ENCODE measurements around the gene VAT1L.

Gene VAT1L

DNA sequence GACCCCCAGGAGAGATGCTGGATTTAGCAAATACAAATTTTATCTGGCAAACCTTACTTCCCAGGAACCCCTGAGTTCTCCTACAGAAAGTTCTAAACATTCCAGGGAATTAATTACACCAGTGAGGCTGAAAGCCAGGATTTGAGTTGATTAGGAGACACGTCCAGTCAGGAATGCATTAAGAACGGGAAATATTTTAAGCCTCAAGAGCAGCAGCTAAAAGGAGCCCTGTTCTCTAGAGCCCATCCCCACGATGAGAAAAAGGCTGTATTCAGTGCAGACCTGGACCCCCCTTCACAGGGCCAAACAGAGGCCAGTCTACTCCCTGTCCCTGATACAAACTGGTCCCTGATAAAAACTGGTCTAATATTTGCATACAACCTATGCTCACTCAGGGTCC is 55.0 kb downstream of the VAT1L start:
- H3K36me3 Mint-ChIP-seq (ENCODE audit: insufficient read depth): no peaks in the 10 kb centered on the region
- peaks cover 56% of the 10 kb centered on the region for H3K27me3 Mint-ChIP-seq
- no peak for ATAC-seq (replicated peaks; ENCODE audit: extremely low read depth, poor library complexity, severe bottlenecking)
- no peaks in the 10 kb centered on the region for H3K4me1 Mint-ChIP-seq
- H3K9me3 Mint-ChIP-seq: no peaks in the 10 kb centered on the region
- no peak for DNase-seq (ENCODE audit: low spot score in 2 of 2)
- H3K4me3 Mint-ChIP-seq: no peak overlapping the region
- H3K27ac Mint-ChIP-seq (ENCODE audit: low read depth): no peak overlapping the region

DNA sequence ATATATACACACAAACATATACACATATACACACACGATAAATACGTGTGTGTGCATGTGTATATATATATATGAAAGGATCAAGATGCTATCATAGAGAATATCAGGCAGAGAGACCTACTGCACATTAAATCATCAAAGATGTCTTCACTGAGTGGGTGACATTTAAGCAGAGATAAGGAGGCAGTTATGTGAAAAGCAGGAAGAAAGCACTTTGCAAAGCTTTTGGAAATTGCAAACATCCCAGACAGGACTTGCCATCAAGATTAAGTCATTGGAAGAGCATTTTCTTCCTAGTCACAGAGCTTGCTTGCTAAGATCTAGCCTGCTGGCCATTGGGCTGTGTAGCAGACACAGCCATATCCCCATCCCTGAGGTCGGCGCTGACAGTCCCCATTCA is 56.4 kb downstream of the VAT1L start:
- no peak overlapping the region for H3K27ac Mint-ChIP-seq (ENCODE audit: low read depth)
- ATAC-seq (replicated peaks; ENCODE audit: extremely low read depth, poor library complexity, severe bottlenecking): no peak
- no peak overlapping the region for H3K4me3 Mint-ChIP-seq
- no peak for DNase-seq (ENCODE audit: low spot score in 2 of 2)
- no peaks in the 10 kb centered on the region for H3K4me1 Mint-ChIP-seq
- no peaks in the 10 kb centered on the region for H3K9me3 Mint-ChIP-seq
- peaks cover 59% of the 10 kb centered on the region for H3K27me3 Mint-ChIP-seq
- H3K36me3 Mint-ChIP-seq (ENCODE audit: insufficient read depth): no peaks in the 10 kb centered on the region

DNA sequence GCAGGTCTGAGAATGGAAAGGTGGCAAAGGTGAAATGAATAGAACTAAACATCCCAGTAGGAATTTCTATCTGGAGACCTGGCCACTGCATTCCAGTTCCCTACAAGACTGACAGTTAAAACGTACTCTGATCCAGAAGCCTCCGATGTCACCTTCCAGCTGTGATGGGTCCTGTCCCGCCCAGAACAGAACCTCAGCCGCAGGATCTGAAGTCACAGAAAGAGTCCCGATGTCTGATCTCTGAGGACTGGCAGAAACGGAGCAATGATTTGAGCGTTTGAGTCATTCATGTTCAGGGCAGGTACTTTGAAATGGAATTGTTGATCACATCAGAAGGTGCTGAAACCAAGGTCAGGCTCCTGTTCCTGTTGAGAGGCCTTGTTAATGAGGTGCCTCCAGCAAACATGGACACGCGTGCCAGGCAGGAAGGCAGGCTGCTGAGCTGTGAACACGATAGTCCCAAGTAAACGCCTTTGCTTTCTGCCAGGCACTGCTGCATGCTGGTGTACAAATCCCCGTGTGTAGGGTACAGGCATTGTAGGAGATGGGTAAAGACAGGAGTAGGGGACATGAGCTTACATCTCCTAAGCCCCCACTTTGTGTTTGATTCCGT is 61.4 kb downstream of the VAT1L start:
- Mint-ChIP-seq H3K36me3 (ENCODE audit: insufficient read depth) (no peaks in the 10 kb centered on the region), H3K27me3 (peaks cover 49% of the 10 kb centered on the region), H3K4me1 (no peaks in the 10 kb centered on the region), H3K27ac (ENCODE audit: low read depth) (no peak overlapping the region), H3K9me3 (no peaks in the 10 kb centered on the region), H3K4me3 (no peak overlapping the region)
- ATAC-seq (replicated peaks; ENCODE audit: extremely low read depth, poor library complexity, severe bottlenecking) (no peak), DNase-seq (ENCODE audit: low spot score in 2 of 2) (no peak)

DNA sequence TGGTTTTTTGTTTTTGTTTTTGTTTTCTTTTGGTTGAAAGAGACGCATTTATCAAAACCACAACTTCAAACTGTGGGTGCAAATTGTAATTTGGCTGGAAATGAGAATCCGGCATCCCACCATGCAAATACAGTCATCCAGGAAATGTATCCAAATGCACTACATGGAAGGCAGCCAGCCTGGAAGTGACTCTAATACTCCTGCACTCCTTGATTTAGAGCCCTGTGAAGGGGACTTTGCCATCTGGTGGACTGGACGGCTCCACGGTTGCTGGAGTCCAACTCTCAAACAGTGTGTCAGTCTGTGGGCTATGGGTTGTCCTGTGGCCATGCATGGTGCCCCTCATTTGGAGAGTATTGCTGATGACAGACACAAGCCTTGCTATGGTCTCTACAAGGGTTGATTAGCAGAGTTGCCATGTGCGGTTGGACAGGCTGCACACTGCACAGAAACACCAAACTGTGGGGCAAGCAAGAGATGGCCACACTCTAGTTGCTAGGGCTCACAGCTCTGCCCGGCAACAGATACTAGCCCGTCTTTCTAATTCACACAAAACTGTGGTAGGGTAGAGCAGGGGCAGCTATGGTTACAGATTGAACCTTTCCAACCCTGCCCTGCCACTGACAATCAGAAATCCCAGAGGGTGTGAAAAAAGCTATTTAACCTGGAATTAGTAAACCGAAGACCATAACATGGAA is 62.4 kb downstream of the VAT1L start:
- ATAC-seq (replicated peaks; ENCODE audit: extremely low read depth, poor library complexity, severe bottlenecking) (no peak), DNase-seq (ENCODE audit: low spot score in 2 of 2) (no peak)
- H3K27me3 Mint-ChIP-seq: peaks cover 41% of the 10 kb centered on the region
- H3K27ac Mint-ChIP-seq (ENCODE audit: low read depth): no peak overlapping the region
- no peak overlapping the region for H3K4me3 Mint-ChIP-seq
- H3K9me3 Mint-ChIP-seq: no peaks in the 10 kb centered on the region
- H3K4me1 Mint-ChIP-seq: no peaks in the 10 kb centered on the region
- no peaks in the 10 kb centered on the region for H3K36me3 Mint-ChIP-seq (ENCODE audit: insufficient read depth)

DNA sequence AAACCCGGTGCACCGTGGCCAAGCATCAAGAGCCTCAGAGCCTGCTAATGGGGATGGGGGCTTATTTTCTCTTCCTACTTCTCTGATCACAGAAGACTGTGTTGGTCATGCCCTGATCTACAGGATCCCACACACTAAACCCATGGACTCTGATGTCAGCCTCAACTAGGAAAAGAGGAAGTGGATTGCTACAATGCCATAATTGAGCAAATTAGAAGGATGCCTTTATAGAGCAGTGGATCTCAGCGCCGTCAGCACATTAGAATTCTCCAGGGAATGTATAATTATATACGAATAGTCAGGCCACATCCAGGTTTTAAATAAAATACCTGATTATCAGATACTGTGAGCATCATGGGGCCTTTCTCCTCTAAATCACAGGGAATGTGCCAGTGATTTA is 64.8 kb downstream of the VAT1L start:
- DNase-seq (ENCODE audit: low spot score in 2 of 2): no peak
- Mint-ChIP-seq H3K4me1 (no peaks in the 10 kb centered on the region), H3K27me3 (peaks cover 26% of the 10 kb centered on the region), H3K27ac (ENCODE audit: low read depth) (no peak overlapping the region), H3K9me3 (no peaks in the 10 kb centered on the region), H3K4me3 (no peak overlapping the region), H3K36me3 (ENCODE audit: insufficient read depth) (no peaks in the 10 kb centered on the region)
- no peak for ATAC-seq (replicated peaks; ENCODE audit: extremely low read depth, poor library complexity, severe bottlenecking)

DNA sequence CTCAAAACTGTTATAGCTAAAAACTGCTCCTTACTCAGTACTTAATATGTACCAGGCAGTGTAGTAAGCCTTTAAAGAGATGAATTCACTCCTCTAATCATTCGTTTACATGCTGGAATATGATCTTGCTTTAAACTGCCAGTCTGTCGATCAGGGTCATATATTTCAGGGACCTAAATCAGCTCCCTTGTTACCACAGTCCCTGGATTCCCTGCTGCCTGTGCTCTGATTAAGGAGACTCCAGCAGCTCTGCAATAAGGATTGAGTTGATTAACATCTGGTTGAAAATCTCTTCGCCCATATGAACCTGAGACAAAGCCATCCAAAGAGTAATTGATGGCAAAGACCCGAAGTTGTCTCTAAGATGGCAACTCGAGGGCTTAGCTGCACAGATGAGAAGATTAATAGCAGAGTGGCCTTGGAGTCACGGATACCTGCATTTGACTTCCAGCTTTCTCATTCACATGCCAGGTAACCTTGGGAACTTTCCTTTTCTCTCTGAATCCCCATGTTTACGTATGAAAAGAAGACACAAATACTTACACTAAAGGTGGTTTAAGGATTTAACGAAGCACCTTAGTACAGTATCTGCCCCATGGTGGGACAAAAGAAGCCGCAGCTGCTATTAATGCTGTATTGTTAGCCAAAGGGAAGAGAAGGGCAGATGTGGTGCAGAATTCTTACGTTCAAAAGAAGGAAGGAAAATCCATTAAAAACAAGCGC is 68.2 kb downstream of the VAT1L start:
- ATAC-seq (replicated peaks; ENCODE audit: extremely low read depth, poor library complexity, severe bottlenecking) (no peak), DNase-seq (ENCODE audit: low spot score in 2 of 2) (no peak)
- H3K4me3 Mint-ChIP-seq: no peak overlapping the region
- no peaks in the 10 kb centered on the region for H3K9me3 Mint-ChIP-seq
- no peak overlapping the region for H3K27ac Mint-ChIP-seq (ENCODE audit: low read depth)
- H3K27me3 Mint-ChIP-seq: peaks cover 24% of the 10 kb centered on the region
- no peaks in the 10 kb centered on the region for H3K4me1 Mint-ChIP-seq
- no peaks in the 10 kb centered on the region for H3K36me3 Mint-ChIP-seq (ENCODE audit: insufficient read depth)

DNA sequence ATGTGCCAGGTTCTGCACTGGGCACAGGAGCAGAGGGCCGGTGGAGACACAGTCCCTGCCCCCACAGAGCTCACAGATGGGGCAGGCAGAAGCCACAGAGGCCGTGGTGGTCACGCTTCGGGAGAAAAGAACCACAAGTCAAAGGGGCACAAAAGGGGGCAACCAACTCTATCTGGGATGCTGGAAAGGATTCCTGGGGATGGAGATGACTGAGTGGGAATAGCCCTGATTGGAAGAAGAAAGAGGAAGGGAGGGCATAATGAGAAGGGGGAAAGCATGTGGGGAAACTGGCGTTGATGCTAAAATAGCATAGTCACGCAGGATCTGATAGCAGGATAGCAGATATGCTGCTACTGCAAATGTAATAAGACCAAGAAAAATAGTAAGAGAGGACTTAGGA is 69.7 kb downstream of the VAT1L start:
- peaks cover 24% of the 10 kb centered on the region for H3K27me3 Mint-ChIP-seq
- DNase-seq (ENCODE audit: low spot score in 2 of 2) (no peak), ATAC-seq (replicated peaks; ENCODE audit: extremely low read depth, poor library complexity, severe bottlenecking) (no peak)
- no peak overlapping the region for H3K27ac Mint-ChIP-seq (ENCODE audit: low read depth)
- no peaks in the 10 kb centered on the region for H3K4me1 Mint-ChIP-seq
- H3K4me3 Mint-ChIP-seq: no peak overlapping the region
- H3K36me3 Mint-ChIP-seq (ENCODE audit: insufficient read depth): no peaks in the 10 kb centered on the region
- H3K9me3 Mint-ChIP-seq: no peaks in the 10 kb centered on the region

DNA sequence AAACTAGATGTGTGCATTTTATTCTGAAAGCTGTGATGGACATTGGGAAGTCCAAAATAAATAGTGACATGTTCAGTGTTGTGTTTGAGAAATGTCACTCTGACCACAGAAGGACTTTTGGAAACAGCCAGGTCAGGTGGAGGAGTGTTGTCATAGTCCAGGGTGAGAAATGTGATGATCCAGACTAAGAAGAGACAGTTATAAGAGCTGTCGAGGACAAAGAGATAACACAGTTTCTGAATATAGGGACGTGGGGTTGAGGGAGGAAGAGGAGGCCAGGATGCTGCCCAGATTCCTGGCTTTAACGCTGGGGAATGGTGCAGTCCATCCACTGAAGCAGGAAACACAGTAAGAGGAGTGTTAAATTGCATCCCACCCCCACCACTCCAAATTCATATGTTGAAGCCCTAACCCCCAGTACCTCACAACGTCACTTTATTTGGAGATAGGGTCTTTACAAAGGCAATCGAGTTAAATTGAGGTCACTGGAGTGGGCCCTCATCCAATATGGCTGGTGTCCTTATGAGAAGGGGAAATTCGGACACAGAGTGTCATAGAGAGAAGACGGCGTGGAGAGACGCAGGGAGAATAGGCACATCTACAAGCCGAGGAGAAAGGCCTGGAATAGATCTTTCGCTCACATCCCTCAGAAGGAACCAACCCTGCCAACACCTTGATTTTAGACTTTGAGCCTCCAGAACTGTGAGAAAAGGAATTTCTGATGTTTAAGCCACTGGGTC is 71.3 kb downstream of the VAT1L start:
- no peaks in the 10 kb centered on the region for H3K4me1 Mint-ChIP-seq
- peaks cover 34% of the 10 kb centered on the region for H3K27me3 Mint-ChIP-seq
- ATAC-seq (replicated peaks; ENCODE audit: extremely low read depth, poor library complexity, severe bottlenecking) (no peak), DNase-seq (ENCODE audit: low spot score in 2 of 2) (no peak)
- no peaks in the 10 kb centered on the region for H3K36me3 Mint-ChIP-seq (ENCODE audit: insufficient read depth)
- H3K4me3 Mint-ChIP-seq: no peak overlapping the region
- no peaks in the 10 kb centered on the region for H3K9me3 Mint-ChIP-seq
- H3K27ac Mint-ChIP-seq (ENCODE audit: low read depth): no peak overlapping the region

DNA sequence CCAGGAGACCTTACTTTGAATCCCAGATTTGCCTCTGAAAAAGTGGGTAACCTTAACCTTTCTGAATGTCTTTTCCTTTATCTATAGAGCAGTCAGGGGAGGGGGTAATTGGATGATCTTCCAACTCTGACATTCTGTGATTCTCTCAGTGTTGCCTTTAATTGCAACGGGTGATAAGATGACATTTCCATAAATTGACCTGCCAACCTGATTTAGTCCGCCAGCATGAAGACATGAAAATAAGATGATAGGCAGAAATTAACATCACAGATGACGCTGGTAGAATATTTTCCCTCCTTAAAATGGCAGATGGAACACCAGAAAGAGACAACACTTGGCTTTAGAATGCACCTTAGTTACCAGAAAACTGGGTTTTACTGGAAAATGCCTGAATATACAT is 72.6 kb downstream of the VAT1L start:
- no peak overlapping the region for H3K27ac Mint-ChIP-seq (ENCODE audit: low read depth)
- H3K4me1 Mint-ChIP-seq: no peaks in the 10 kb centered on the region
- no peaks in the 10 kb centered on the region for H3K36me3 Mint-ChIP-seq (ENCODE audit: insufficient read depth)
- H3K9me3 Mint-ChIP-seq: no peaks in the 10 kb centered on the region
- DNase-seq (ENCODE audit: low spot score in 2 of 2): no peak
- peaks cover 44% of the 10 kb centered on the region for H3K27me3 Mint-ChIP-seq
- ATAC-seq (replicated peaks; ENCODE audit: extremely low read depth, poor library complexity, severe bottlenecking): no peak
- H3K4me3 Mint-ChIP-seq: no peak overlapping the region

DNA sequence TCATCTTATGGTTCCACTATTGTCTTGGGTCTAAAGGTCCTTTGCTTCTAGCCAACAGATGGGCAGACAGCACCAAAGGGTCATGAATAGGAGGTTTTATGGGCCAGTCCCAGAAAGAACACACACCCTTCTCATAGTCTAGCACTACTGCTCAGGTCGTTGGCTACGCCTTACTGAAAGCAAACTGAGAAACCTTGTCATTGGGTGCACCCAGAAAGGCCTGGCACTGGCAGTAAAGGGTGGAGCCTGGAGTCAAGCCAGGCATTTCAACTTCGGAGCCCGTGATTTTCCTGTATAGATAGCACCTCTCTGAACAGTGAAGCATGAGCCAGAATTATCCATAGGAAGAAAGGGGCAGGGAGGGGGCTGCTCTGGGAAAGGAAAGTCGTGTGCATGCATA is 74.9 kb downstream of the VAT1L start:
- Mint-ChIP-seq H3K27ac (ENCODE audit: low read depth) (no peak overlapping the region), H3K4me1 (no peaks in the 10 kb centered on the region), H3K9me3 (no peaks in the 10 kb centered on the region), H3K4me3 (no peak overlapping the region), H3K36me3 (ENCODE audit: insufficient read depth) (no peaks in the 10 kb centered on the region), H3K27me3 (peaks cover 44% of the 10 kb centered on the region)
- DNase-seq (ENCODE audit: low spot score in 2 of 2): no peak
- no peak for ATAC-seq (replicated peaks; ENCODE audit: extremely low read depth, poor library complexity, severe bottlenecking)

DNA sequence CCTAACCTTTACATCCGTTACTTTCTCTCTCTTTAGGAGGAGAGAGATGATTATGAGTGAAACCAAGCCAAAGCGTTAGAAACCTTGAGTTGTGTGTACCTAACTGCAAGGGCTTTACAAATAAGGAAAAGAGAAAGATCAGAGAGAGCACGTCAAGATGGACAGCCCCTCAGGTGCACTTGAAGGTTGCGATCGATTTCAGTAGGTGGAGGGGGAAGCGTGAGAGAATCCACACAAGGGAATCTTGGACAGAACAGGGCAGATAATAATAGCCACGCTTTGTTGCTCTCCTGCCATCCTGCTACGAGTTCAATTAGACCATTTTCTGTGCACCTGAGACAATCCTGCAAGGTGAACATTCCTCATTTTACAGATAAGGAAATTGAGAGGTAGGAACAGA is 78.4 kb downstream of the VAT1L start:
- Mint-ChIP-seq H3K27ac (ENCODE audit: low read depth) (no peak overlapping the region), H3K36me3 (ENCODE audit: insufficient read depth) (no peaks in the 10 kb centered on the region), H3K9me3 (no peaks in the 10 kb centered on the region), H3K4me1 (no peaks in the 10 kb centered on the region), H3K4me3 (no peak overlapping the region), H3K27me3 (peaks cover 29% of the 10 kb centered on the region)
- ATAC-seq (replicated peaks; ENCODE audit: extremely low read depth, poor library complexity, severe bottlenecking) (no peak), DNase-seq (ENCODE audit: low spot score in 2 of 2) (no peak)

DNA sequence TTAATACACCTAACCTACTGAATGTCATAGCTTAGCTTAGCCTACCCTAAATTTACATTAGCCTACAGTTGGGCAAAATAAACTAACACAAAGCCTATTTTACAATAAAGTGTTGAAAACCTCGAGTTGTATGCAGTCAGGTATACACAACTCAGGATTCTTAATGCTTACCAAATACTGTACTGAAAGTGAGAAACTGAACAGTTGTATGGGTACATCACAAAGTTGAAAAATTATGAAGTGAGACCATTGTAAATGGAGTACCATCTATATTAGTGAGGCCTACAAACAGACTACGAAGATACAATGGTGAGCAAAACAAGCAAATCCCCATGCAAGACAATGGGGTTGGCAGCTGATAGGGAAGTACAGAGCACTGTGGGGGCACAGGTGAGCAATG is 79.7 kb downstream of the VAT1L start:
- no peaks in the 10 kb centered on the region for H3K4me1 Mint-ChIP-seq
- no peak overlapping the region for H3K27ac Mint-ChIP-seq (ENCODE audit: low read depth)
- DNase-seq (ENCODE audit: low spot score in 2 of 2) (no peak), ATAC-seq (replicated peaks; ENCODE audit: extremely low read depth, poor library complexity, severe bottlenecking) (no peak)
- no peaks in the 10 kb centered on the region for H3K9me3 Mint-ChIP-seq
- H3K36me3 Mint-ChIP-seq (ENCODE audit: insufficient read depth): no peaks in the 10 kb centered on the region
- H3K27me3 Mint-ChIP-seq: peaks cover 28% of the 10 kb centered on the region
- no peak overlapping the region for H3K4me3 Mint-ChIP-seq

All from central memory CD8-positive, alpha-beta T cell (primary cell).